Testis (tissue), 2 donors: ENCODE measurements around the gene MOSPD3.

ENCODE experiments used
- POLR2A ChIP-seq: fragments of 450-650 bp; IDR thresholded peaks from one replicate; pipeline ENCODE4 v1.6.1; 2017; ENCODE audit warnings: antibody characterized with exemption, mild to moderate bottlenecking, moderate library complexity
- TF ChIP-seq, protein P1 (sequence below), 3 experiments: fragments of 450-650 bp in 2 of 3; fragments of 200-600 bp in 1 of 3; sonication (generic) in 1 of 3; IDR thresholded peaks; one replicate each; pipeline ENCODE4 v1.5.1; 2016 to 2019; ENCODE audit warnings: antibody characterized with exemption in 3 of 3, mild to moderate bottlenecking in 2 of 3, moderate library complexity in 1 of 3

DNA sequence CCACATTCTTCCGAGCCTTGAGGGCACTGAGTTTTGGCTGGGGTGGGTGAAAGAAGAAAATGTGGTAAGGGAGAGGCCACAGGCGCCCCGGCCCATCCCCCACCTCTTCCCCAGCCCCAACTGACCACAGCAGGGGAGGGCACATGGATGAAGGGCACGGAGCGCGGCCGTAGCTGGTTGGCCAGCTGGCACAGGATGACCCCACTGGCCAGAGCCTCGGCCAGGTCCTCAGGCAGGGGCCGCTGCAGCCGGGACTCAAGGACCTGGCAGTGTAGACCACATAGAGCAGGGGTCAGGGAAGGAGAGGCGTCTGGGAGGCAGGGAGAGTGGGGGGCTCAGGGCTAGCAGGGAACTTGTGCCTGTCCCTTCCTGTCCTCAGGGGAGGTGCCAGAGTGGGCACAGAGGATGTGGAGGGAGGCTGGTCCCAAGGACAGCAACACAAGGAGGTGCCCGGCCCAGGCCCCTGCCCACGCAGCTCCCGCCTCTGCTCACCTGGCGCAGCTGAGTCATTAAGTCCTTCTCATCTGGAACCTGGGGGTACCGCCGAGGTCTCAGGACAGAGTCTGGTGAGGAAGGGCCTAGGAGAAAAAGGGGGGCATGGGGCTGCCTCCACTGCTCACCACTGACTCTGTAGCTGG lies 36.5 kb upstream of the MOSPD3 start:
- TF ChIP-seq, protein P1, sequence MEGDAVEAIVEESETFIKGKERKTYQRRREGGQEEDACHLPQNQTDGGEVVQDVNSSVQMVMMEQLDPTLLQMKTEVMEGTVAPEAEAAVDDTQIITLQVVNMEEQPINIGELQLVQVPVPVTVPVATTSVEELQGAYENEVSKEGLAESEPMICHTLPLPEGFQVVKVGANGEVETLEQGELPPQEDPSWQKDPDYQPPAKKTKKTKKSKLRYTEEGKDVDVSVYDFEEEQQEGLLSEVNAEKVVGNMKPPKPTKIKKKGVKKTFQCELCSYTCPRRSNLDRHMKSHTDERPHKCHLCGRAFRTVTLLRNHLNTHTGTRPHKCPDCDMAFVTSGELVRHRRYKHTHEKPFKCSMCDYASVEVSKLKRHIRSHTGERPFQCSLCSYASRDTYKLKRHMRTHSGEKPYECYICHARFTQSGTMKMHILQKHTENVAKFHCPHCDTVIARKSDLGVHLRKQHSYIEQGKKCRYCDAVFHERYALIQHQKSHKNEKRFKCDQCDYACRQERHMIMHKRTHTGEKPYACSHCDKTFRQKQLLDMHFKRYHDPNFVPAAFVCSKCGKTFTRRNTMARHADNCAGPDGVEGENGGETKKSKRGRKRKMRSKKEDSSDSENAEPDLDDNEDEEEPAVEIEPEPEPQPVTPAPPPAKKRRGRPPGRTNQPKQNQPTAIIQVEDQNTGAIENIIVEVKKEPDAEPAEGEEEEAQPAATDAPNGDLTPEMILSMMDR (IDR thresholded peaks at IDR 0.05): no peak
- TF ChIP-seq POLR2A: no peak
